Stimulated activated CD8-positive, alpha-beta memory T cell treated with anti-CD3 and anti-CD28 coated beads, Interleukin-7, amount 100 ng/mL, for 1 hour (primary cell): ENCODE data around the gene ITM2B.

Experiments
- DNase-seq, 2 donors: peaks; one replicate each; pipeline ENCODE4 v3.0.0-alpha.2; 2020; ENCODE audit warnings: low read depth in 2 of 2

ITM2B gene

GRCh38 chr13:48258430-48258829 is 25.4 kb downstream of the ITM2B start:
- DNase-seq = no peak

- DNase-seq = no peak
Observed at GRCh38 chr13:48260970-48261369, 28.0 kb downstream of the ITM2B start.

GRCh38 chr13:48263196-48263595 is 30.2 kb downstream of the ITM2B start:
- DNase-seq = no peak

GRCh38 chr13:48264058-48264457 is 31.1 kb downstream of the ITM2B start:
- no peak for DNase-seq

GRCh38 chr13:48265217-48265815 is 32.3 kb downstream of the ITM2B start:
- no peak for DNase-seq

- DNase-seq = no peak
Observed at GRCh38 chr13:48266150-48266549, 33.1 kb downstream of the ITM2B start.

GRCh38 chr13:48266701-48267639 is 34.0 kb downstream of the ITM2B start:
- no peak for DNase-seq

- no peak for DNase-seq
Observed at GRCh38 chr13:48268019-48268418, 35.0 kb downstream of the ITM2B start.

GRCh38 chr13:48273346-48273745 is 40.3 kb downstream of the ITM2B start:
- no peak for DNase-seq

- no peak for DNase-seq
Observed at GRCh38 chr13:48275507-48275906, 42.5 kb downstream of the ITM2B start.

- DNase-seq = no peak
Observed at GRCh38 chr13:48278806-48279205, 45.8 kb downstream of the ITM2B start.

GRCh38 chr13:48281556-48281955 is 48.5 kb downstream of the ITM2B start:
- no peak for DNase-seq

GRCh38 chr13:48291730-48292129 is 58.7 kb downstream of the ITM2B start:
- DNase-seq = no peak

- no peak for DNase-seq
Observed at GRCh38 chr13:48292650-48293049, 59.6 kb downstream of the ITM2B start.

- DNase-seq = no peak
Observed at GRCh38 chr13:48294653-48295052, 61.6 kb downstream of the ITM2B start.

- DNase-seq = no peak
Observed at GRCh38 chr13:48295271-48295670, 62.3 kb downstream of the ITM2B start.

GRCh38 chr13:48296528-48296927 is 63.5 kb downstream of the ITM2B start:
- no peak for DNase-seq

GRCh38 chr13:48297131-48297786 is 64.3 kb downstream of the ITM2B start:
- DNase-seq = no peak

- no peak for DNase-seq
Observed at GRCh38 chr13:48299591-48299990, 66.6 kb downstream of the ITM2B start.

GRCh38 chr13:48302871-48303358 is 69.9 kb downstream of the ITM2B start:
- DNase-seq = no peak

GRCh38 chr13:48303359-48304142 is 70.5 kb downstream of the ITM2B start, which contains the start of gene RB1:
RB1 (plus strand) TSS chr13:48303751; CDS start chr13:48303913, 162 bp downstream.
- peak; percentile 78 to 83 for DNase-seq
